GM18505 (cell line): ENCODE data around the gene EBPL.
"Not testable (repeated sequence)": the region's sequence is repeated elsewhere in the genome, so short reads cannot be mapped to it uniquely, and the experiment has no call there.

Source experiments
- ATAC-seq: cut with Tn5 transposase; IDR thresholded peaks from one replicate; pipeline ENCODE4 v1.9.1; 2021; ENCODE audit not compliant: unreplicated experiment
- POLR2A ChIP-seq: IDR thresholded peaks from 4 replicates; pipeline ENCODE4 v1.6.1; 2011; ENCODE audit warnings: borderline replicate concordance; ENCODE audit not compliant: insufficient read depth, insufficient read length; ENCODE audit errors: extremely low read depth

EBPL gene

DNA sequence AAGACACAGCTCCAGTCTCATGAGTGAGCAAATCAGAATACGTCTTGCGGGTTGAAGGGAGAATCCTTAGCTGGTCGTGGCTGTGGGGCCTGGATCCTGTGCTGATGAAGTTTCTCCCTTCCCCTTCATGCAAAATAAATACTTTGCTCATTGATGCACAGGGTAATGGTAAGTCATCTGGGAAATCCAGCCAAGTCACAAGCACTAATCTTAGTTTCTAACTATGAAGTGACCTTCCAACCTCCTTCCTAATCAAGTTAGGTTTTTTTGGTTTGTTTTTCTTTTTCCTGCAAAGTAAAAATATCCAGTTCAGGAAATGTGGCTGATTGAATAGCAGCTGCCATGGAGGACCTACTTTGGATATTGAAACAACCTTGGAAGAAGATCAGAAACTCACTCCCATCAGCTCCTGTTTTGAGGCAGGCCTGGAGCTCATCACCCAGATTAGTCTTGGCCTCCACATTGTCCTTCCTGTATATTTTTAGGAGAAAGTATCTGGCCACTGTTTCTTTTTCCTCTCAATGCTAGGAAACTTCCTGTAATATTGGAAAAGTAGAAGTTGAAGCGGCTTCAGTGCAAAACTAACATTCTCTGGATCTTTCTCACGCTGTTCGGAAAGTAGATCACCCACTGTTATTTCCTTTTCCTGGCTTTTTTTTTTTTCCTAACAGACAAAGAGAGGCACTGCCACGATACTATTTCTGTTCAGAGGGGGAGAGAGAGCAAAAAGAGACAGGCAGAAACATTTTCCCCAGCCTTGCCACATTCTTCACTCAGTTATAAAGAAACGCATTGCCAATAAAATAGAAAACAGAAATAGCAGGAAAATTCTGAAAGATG lies 75.2 kb downstream of the EBPL start:
- TF ChIP-seq POLR2A = no peak
- no peak for ATAC-seq

DNA sequence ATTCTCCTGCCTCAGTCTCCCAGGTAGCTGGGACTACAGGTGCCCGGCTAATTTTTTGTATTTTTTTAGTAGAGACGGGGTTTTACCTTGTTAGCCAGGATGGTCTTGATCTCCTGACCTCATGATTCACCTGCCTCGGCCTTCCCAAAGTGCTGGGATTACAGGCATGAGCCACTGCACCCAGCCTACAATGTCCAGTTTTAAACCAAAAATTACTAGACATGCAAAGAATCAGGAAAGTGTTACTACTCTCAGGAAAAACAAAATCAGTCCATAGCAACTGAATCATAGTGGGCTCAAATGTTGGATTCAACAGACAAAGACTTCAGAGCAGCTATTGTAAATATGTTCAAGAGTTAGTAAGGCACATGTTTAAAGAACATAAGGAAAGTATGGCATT lies 79.2 kb downstream of the EBPL start:
- ATAC-seq = not testable (repeated sequence)
